Astrocyte of the cerebellum (primary cell): ENCODE measurements around the gene TMEM18.

Experiments
- DNase-seq: peaks from one replicate; pipeline ENCODE4 v3.0.0-alpha.2; 2011; ENCODE audit warnings: low read depth
- H3K4me3 ChIP-seq: 2 replicates; pipeline ENCODE4 v1.5.1; 2011; ENCODE audit warnings: mild to moderate bottlenecking, low read depth, low read length, moderate library complexity
- CTCF ChIP-seq: IDR thresholded peaks from 2 replicates; pipeline ENCODE4 v1.5.1; 2012; ENCODE audit warnings: low read length, low read depth, moderate library complexity, mild to moderate bottlenecking; ENCODE audit errors: missing control alignments
- in situ Hi-C: cut with HindIII; loops from 2 replicates; pipeline ENCODE4 v1.10.0; 2017; ENCODE audit warnings: low sequenced_read_pairs

TMEM18 gene

GRCh38 chr2:665340-666073, 11.7 kb downstream of the TMEM18 start:
- in situ Hi-C loops: no loop called here
- no peak for DNase-seq
- H3K4me3 ChIP-seq: no peak overlapping the region
- no peak for TF ChIP-seq CTCF

GRCh38 chr2:664063-664462, 13.1 kb downstream of the TMEM18 start:
- no peak for TF ChIP-seq CTCF
- H3K4me3 ChIP-seq: no peak overlapping the region
- DNase-seq: no peak
- in situ Hi-C loops: no loop called here

GRCh38 chr2:663221-663620, 14.0 kb downstream of the TMEM18 start:
- no peak for TF ChIP-seq CTCF
- in situ Hi-C loops: no loop called here
- DNase-seq: no peak
- H3K4me3 ChIP-seq: no peak overlapping the region

- no peak for DNase-seq
- TF ChIP-seq CTCF: no peak
- H3K4me3 ChIP-seq: no peak overlapping the region
- in situ Hi-C loops: no loop called here
Observed at GRCh38 chr2:661360-661635, 15.9 kb downstream of the TMEM18 start.

- no peak for TF ChIP-seq CTCF
- no peak overlapping the region for H3K4me3 ChIP-seq
- DNase-seq: no peak
- in situ Hi-C loops: no loop called here
Observed at GRCh38 chr2:660586-661359, 16.4 kb downstream of the TMEM18 start.

GRCh38 chr2:660029-660428, 17.2 kb downstream of the TMEM18 start:
- in situ Hi-C loops: no loop called here
- no peak overlapping the region for H3K4me3 ChIP-seq
- TF ChIP-seq CTCF: no peak
- DNase-seq: no peak
